Ovary (tissue), 9 donors: ENCODE data around the gene UBE2H. TPM values are rescaled to one million over a fixed set of nuclear protein-coding genes. Genes with fewer than 3 reads are reported as not detected.

ENCODE experiments used
- DNase-seq, 5 donors: peaks; one replicate each; pipeline ENCODE4 v3.0.0-alpha.2; 2019 to 2020
- H3K27ac ChIP-seq, 2 donors: fragments of 200-600 bp; one replicate each; pipeline versions ENCODE4 v1.5.1 to v1.8.0; 2019 to 2022
- H3K27me3 ChIP-seq: fragments of 200-600 bp; one replicate; pipeline ENCODE4 v1.8.0; 2022
- H3K36me3 ChIP-seq: fragments of 200-600 bp; sonication (generic); one replicate; pipeline ENCODE4 v1.5.1; 2019
- H3K4me1 ChIP-seq: one replicate; pipeline ENCODE4 v1.8.1; 2013; ENCODE audit warnings: mild to moderate bottlenecking, moderate library complexity; ENCODE audit not compliant: insufficient read depth
- H3K4me3 ChIP-seq: fragments of 200-600 bp; sonication (generic); one replicate; pipeline ENCODE4 v1.5.1; 2017
- H3K9me3 ChIP-seq, 2 donors: fragments of 200-600 bp in 1 of 2; sonication (generic) in 1 of 2; one replicate each; pipeline versions ENCODE4 v1.5.1 to v1.8.1; 2013 to 2019; ENCODE audit warnings: mild to moderate bottlenecking in 1 of 2, moderate library complexity in 1 of 2
- EP300 ChIP-seq: sonication (generic); formaldehyde crosslinking; IDR thresholded peaks from one replicate; pipeline ENCODE4 v1.6.1; 2017; ENCODE audit warnings: antibody characterized with exemption
- POLR2A ChIP-seq: fragments of 450-650 bp; IDR thresholded peaks from one replicate; pipeline ENCODE4 v1.6.1; 2017; ENCODE audit warnings: antibody characterized with exemption, mild to moderate bottlenecking, moderate library complexity
- whole genome bisulfite sequencing, 3 donors: extraction: QIAGEN DNeasy Blood & Tissue Kit in 1 of 3; methylation state at CpG; one replicate each; pipeline versions ENCODE4 v1.1.5 to v1.1.7; 2013 to 2017; 5-methylcytosine and 5-hydroxymethylcytosine counted together
- intact Hi-C, 4 donors: fragments of 100-400 bp; cut with DNase I; formaldehyde crosslinking; loops; one replicate each; pipeline versions ENCODE4 v1.11.0 to v1.15.1; 2022 to 2023
- polyA plus RNA-seq, 2 donors: library from polyadenylated mRNA; stranded (reverse); fragments of 200-250 nt in 1 of 2; fragments of 350-450 nt in 1 of 2; fragmentation: Illumina TruSeq in 1 of 2; extraction: RNeasy Lipid Tissue Mini Kit (QIAGEN cat#74804) in 1 of 2; gene quantifications; one replicate each; pipeline ENCODE4 v1.2.3, GENCODE V29; 2013 to 2014
- total RNA-seq, 7 donors: library from RNA; depleted of rRNA in 2 of 7; stranded (reverse); fragments of >200 nt in 2 of 7; fragmentation: NEBNext Ultra II Directional in 3 of 7; extraction: Animal tissue kit (Norgen Biotek cat#: 25700) in 3 of 7; gene quantifications; one replicate each; pipeline versions ENCODE4 v1.1.0 to v1.2.4, GENCODE V29; 2016 to 2023
- TF ChIP-seq, protein P1 (sequence below), 3 donors: fragments of 450-650 bp in 2 of 3; fragments of 200-600 bp in 1 of 3; IDR thresholded peaks; one replicate each; pipeline versions ENCODE4 v1.5.1 to v1.8.0; 2016 to 2022; ENCODE audit warnings: antibody characterized with exemption in 3 of 3, mild to moderate bottlenecking in 1 of 3
- donor health status: DM: no; HTN: no; CAD: no; lungs with moderate emphysema.
- donor health status: DM: no; HTN: no; CAD: no.
- donor health status: Bipolar disorder and iron deficiency.
- donor health status: DM: yes; HTN: yes; CAD: no.
- donor health status: DM: no; HTN: no; CAD: no.
- donor health status: DM: yes; HTN: yes; CAD: no.

Gene UBE2H
- total and polyA plus RNA-seq, 9 donors: 38.1 to 149 (median 64.7) TPM

GRCh38 chr7:129949292-129950133, 3.2 kb downstream of the UBE2H start:
- peaks cover 7% of the 10 kb centered on the region for H3K4me1 ChIP-seq
- intact Hi-C loops: no loop called here
- WGBS, 3 donors: 1 to 6% (median 5%) methylated on average over 10 of the region's 10 CpGs
- peak overlapping the region; percentile 79 for H3K4me3 ChIP-seq
- no peaks in the 10 kb centered on the region for H3K36me3 ChIP-seq
- TF ChIP-seq EP300: no peak
- TF ChIP-seq, protein P1, sequence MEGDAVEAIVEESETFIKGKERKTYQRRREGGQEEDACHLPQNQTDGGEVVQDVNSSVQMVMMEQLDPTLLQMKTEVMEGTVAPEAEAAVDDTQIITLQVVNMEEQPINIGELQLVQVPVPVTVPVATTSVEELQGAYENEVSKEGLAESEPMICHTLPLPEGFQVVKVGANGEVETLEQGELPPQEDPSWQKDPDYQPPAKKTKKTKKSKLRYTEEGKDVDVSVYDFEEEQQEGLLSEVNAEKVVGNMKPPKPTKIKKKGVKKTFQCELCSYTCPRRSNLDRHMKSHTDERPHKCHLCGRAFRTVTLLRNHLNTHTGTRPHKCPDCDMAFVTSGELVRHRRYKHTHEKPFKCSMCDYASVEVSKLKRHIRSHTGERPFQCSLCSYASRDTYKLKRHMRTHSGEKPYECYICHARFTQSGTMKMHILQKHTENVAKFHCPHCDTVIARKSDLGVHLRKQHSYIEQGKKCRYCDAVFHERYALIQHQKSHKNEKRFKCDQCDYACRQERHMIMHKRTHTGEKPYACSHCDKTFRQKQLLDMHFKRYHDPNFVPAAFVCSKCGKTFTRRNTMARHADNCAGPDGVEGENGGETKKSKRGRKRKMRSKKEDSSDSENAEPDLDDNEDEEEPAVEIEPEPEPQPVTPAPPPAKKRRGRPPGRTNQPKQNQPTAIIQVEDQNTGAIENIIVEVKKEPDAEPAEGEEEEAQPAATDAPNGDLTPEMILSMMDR (IDR thresholded peaks at IDR 0.05): no peak
- peak; percentile 15 for TF ChIP-seq POLR2A
- H3K9me3 ChIP-seq: no peaks in the 10 kb centered on the region
- no peaks in the 10 kb centered on the region for H3K27me3 ChIP-seq
- H3K27ac ChIP-seq: peak overlapping the region; percentile 51 to 89
- peak in 4 of 5 donors; percentile 37 to 43 (median 40) for DNase-seq

- DNase-seq: peak; percentile 85 to 89 (median 86)
These were observed 3.9 kb downstream of the UBE2H start for GRCh38 chr7:129948877-129949291.

GRCh38 chr7:129948338-129948737, 4.4 kb downstream of the UBE2H start:
- Histone ChIP-seq H3K4me3 (no peak overlapping the region), H3K4me1 (peaks cover 7% of the 10 kb centered on the region), H3K9me3 (no peaks in the 10 kb centered on the region), H3K36me3 (no peaks in the 10 kb centered on the region), H3K27ac (peak overlapping the region in 1 of 2 donors; percentile 89), H3K27me3 (no peaks in the 10 kb centered on the region)
- TF ChIP-seq, protein P1 (IDR thresholded peaks at IDR 0.05): no peak
- no peak for TF ChIP-seq EP300
- TF ChIP-seq POLR2A: no peak
- 46 to 82% (median 62%) methylated on average over 5 of the region's 5 CpGs for WGBS, 3 donors
- intact Hi-C loops: no loop called here
- no peak for DNase-seq

More at GRCh38 chr7:129948877-129949291, 3.9 kb downstream of the UBE2H start:
- 0 to 2% (median 1%) methylated on average over 10 of the region's 10 CpGs for WGBS, 3 donors
- no peaks in the 10 kb centered on the region for H3K36me3 ChIP-seq
- TF ChIP-seq POLR2A: peak; percentile 36
- TF ChIP-seq, protein P1 (IDR thresholded peaks at IDR 0.05): no peak
- no peaks in the 10 kb centered on the region for H3K9me3 ChIP-seq
- peak overlapping the region; percentile 51 to 89 for H3K27ac ChIP-seq
- peaks cover 7% of the 10 kb centered on the region for H3K4me1 ChIP-seq
- intact Hi-C loops: no loop called here
- peak overlapping the region; percentile 79 for H3K4me3 ChIP-seq
- no peaks in the 10 kb centered on the region for H3K27me3 ChIP-seq

- peaks cover 7% of the 10 kb centered on the region for H3K4me1 ChIP-seq
- no peaks in the 10 kb centered on the region for H3K9me3 ChIP-seq
- H3K36me3 ChIP-seq: no peaks in the 10 kb centered on the region
- no peak overlapping the region for H3K27ac ChIP-seq
- intact Hi-C loops: no loop called here
- H3K27me3 ChIP-seq: no peaks in the 10 kb centered on the region
- TF ChIP-seq, protein P1 (IDR thresholded peaks at IDR 0.05): no peak
- no peak for TF ChIP-seq EP300
- WGBS, 3 donors: 32 to 46% (median 40%) methylated on average over 8 of the region's 8 CpGs
- DNase-seq: peak in 1 of 5 donors; percentile 23
- no peak overlapping the region for H3K4me3 ChIP-seq
These were observed 5.1 kb downstream of the UBE2H start for GRCh38 chr7:129947701-129948100.
